GM18517 (cell line): ENCODE data around the gene JMJD1C.
"Not testable (repeated sequence)": the region's sequence is repeated elsewhere in the genome, so short reads cannot be mapped to it uniquely, and the experiment has no call there.

ENCODE experiments used
- ATAC-seq: cut with Tn5 transposase; IDR thresholded peaks from one replicate; pipeline ENCODE4 v1.9.1; 2021; ENCODE audit warnings: mild to moderate bottlenecking, moderate library complexity; ENCODE audit not compliant: unreplicated experiment

JMJD1C gene

DNA sequence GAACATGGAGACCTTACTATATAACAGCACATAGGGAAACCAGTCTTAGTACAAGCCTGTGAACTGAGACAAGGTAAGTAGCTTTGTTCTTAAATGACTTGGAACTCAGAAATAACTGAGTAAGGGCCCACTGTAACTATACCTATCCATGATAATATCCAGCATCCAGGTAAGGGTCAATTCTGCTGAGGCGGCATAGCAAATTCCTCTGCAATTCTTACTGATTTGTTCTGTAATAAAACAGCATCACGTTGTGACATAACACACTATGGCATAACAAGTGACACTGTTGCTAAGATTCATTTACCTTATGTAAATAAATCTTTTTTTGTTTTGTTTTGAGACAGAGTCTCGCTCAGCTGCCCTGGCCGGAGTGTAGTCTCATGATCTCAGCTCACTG, 97.4 kb downstream of the JMJD1C start:
- no peak for ATAC-seq

DNA sequence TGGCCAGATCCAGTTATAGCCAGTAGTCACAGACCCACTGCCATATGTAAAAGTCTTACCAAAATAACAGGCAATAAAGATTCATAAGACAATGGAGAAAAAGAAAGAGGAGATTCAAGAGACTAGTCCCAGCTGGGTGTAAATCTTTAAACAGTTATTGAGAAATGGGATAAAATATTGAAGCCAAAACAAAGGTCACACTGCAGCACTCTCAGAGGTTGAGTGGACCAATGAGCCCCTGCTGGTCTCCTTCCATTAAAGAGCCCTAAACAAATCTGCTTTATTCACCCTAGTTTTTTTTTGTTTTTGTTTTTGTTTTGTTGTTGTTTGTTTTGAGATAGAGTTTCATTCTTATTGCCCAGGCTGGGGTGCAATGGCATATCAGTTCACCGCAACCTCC, 98.8 kb downstream of the JMJD1C start:
- ATAC-seq, result no peak

DNA sequence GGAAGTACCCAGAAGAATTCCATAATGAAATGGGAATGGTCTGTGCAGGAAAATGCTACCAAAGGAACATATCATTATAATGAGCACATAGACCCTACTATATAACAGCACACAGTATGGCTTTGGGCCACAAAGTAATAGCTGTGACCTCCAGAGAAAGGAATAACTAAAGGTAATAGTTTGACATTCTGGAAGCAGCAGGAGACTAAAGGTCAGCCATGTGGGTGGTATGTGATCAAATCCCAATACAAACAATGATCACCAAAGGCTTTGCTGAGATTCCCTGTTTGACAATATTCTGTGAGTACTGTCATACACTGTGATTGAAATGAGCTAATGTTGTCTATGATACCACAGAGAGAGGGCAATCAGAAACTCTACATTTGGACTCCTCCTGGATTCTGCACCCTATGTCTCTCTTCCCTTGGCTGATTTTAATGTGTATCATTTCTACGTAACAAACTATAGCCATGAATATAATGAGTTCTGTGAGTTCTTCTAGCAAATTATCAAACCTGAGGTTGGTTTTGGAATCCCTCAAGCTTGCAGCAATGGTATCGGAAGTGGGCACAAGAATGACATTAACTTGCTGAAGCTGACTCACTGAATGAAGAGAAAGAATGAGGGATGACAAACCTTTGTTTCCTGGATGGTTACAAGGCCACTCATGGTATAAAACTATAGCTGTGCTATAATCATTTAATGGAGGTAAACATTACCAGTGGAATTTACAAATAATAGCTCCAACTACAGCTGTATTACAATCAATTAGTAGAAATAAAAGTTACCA, 99.6 kb downstream of the JMJD1C start:
- ATAC-seq, result no peak

- ATAC-seq, result no peak
These were observed 100.9 kb downstream of the JMJD1C start for GRCh38 chr10:63364918-63365317.

DNA sequence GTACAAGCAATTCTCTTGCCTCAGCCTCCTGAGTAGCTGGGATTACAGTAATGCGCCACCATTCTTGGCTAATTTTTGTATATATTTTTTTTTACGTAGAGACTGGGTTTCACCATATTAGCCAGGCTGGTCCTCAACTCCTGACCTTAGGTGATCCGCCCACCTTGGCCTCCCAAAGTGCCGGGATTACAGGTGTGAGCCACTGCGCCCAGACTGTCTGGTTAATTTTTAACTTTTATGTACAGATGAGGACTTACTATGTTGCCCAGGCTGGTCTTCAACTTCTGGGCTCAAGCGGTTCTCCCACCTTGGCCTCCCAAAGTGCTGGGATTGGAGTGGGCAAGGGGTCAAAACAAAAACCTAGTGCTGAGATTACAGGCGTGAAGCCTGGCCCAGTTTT, 101.8 kb downstream of the JMJD1C start:
- ATAC-seq, result no peak

DNA sequence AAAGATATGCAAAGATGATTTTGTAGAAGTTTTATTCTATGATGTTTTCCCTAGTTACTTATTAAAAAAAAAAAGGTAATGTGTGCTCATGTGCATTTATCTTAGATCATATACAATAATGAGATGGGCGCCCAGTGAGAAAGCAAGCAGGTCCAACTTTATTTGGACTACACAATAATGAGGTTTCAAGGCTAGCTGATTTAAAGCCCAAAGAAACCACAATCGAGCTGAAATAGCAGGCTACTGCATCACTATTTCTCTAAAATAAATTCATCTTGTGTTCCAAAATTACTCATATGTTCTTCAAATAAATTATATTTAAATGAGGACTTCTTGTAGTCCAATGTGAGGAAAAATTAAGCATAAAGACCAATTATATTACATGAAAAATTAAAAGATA, 110.1 kb downstream of the JMJD1C start:
- ATAC-seq, result no peak

DNA sequence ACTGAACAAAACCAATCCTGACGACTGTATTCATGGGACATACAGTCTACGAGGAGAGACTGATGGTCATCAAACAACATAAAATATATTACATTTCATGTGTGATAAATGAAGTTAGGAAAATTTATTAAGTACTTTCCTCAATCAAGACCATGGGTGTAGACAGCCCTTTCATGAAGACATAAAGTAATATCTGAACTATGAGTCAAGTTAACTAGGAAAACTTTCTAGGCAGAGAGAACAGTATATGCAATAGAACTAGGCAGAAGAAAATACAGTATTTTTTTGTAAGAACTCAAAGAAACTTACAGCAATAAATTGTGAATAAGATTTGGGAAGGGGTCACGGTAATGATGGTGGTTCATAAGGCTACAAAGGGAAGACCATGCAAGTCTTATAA, 112.8 kb downstream of the JMJD1C start:
- ATAC-seq, result no peak

GRCh38 chr10:63348245-63348850, 117.4 kb downstream of the JMJD1C start:
- no peak for ATAC-seq

GRCh38 chr10:63346015-63346441, 119.7 kb downstream of the JMJD1C start:
- no peak for ATAC-seq

DNA sequence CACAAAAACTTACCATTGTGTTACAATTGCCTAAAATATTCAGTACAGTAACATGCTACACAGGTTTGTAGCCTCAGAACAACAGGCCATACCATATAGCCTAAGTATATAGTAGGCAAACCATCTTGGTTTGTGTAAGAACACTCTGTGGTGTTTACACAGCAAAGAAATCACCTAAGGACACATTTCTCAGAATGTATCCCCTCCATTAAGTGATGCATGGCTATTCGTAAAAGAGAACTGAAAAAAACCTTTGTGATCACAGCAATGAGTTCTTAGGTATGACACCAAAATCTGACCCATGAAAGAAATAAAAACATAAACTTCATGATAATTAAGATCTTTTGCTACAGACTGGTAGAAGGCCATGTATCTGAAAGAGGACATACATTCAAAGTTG, 121.5 kb downstream of the JMJD1C start:
- no peak for ATAC-seq

DNA sequence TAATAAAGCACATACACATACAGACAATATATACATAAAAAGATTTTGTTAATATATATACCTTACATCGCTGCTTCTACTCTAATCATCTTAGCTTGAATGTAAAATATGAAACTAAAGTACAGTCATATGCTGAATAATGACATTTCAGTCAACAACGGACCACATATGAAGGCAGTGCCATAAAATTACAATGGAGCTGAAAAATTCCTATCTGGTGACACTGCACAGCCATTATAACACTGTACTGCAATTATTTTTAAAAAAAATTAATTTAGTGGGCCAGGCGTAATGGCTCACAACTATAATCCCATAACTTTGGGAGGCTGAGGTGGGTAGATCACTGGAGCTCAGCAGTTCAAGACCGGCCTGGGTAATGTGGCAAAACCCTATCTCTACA, 122.3 kb downstream of the JMJD1C start:
- ATAC-seq, result no peak

DNA sequence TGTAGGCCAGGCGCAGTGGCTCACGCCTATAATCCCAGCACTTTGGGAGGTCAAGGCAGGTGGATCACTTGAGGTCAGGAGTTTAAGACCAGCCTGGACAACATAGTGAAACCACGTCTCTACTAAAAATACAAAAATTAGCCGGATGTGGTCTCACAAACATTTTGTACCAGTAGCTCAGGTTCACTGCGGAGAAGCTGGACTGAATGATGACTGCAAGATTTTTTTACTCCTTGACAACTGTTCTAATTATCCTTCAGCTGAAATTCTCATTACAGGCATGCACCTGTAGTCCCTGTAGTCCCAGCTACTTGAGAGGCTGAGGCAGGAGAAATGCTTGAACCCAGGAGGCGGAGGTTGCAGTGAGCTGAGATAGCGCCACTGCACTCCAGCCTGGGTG, 126.1 kb downstream of the JMJD1C start:
- ATAC-seq, result not testable (repeated sequence)

DNA sequence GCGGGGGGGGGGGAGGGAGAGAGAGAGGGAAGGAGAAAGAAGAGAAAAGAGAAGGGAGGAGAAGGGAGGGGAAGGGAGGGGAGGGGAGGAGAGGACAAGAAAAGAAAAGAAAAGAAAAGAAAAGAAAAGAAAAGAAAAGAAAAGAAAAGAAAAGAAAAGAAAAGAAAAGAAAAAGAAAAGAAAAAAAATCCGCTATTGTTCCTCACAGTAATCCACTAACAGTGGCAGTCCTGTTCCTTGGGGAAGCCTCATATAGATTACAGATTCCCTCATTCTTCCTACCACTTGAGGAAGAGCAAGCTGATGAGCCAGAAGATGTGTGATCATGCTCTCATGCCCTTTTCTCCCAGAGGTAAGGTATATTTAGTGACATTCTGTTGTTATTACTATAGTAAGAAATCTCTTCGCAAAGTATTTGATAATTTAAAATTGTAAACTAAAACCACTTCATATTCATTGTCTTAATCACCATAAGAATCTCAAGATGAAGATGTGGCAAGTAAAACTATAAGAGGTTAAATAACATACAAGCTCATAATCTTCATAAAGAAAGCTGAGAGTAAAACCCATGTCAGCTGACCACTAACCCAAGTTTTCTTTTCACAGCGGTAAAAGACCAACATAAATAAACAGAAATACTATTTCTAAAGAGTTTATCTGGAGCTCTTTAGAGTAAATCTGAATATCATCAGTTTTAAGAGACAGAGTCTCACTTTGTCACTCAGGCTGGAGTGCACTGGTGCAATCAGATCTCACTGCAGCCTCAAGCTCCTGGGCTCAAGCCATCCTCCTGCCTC, 128.1 kb downstream of the JMJD1C start:
- no peak for ATAC-seq

GRCh38 chr10:63331586-63331985, 134.2 kb downstream of the JMJD1C start:
- ATAC-seq, result no peak

GRCh38 chr10:63324495-63324854, 141.3 kb downstream of the JMJD1C start:
- ATAC-seq, result no peak

DNA sequence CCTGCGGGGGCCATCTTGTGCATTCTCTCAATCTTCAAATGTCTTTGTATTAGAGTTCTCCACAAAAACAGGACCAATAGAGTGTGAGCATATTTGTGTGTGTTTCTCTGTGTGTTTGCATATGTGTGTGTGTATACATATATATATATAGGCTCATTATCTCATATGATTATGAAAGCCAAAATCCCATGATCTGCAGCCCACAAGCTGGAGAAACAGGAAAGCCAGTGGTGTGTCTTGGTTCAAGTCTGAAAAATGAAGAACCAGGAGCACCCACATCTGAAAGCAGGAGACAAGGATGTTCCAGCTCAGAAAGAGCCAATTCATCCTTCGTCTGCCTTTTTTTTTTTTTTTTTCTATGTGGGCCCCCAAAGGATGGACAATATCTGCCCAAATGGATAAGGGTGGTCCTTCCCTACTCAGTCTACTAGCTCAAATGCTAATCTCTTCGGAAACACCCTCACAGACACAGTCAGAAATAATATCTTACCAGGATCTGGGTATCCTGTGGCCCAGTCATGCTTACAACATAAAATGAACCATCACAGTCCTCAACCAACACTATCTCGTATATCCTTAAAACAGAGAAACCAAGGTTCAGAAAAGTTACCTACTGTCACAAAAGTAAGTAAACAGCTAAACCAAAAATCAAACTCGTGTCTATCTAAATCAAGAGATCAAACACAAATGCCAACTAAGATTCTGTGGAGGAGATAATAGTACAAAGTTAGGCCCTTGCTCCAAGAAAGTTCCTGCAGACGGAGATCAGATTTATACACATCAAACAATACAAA, 141.9 kb downstream of the JMJD1C start:
- ATAC-seq, result no peak

GRCh38 chr10:63320683-63321082, 145.1 kb downstream of the JMJD1C start:
- no peak for ATAC-seq

DNA sequence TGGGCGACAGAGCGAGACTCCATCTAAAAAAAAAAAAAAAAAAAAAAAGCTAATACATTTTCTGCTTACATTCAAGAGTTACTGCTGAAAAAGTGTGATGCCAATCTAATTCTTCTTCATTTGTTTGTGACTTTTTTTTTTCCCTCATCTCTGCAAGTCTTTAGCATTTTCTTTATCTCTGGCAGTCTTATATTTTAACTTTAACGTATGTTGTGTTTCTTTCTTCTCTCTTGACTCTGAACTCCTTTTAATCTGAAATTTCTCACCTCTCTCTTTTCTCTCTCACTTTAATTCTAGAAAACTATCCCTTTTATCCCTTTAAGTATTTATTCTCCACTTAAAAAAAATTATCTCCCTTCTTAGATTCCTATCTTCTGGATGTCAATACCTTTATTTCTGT, 146.5 kb downstream of the JMJD1C start:
- no peak for ATAC-seq

GRCh38 chr10:63318491-63318890, 147.3 kb downstream of the JMJD1C start:
- ATAC-seq, result no peak

DNA sequence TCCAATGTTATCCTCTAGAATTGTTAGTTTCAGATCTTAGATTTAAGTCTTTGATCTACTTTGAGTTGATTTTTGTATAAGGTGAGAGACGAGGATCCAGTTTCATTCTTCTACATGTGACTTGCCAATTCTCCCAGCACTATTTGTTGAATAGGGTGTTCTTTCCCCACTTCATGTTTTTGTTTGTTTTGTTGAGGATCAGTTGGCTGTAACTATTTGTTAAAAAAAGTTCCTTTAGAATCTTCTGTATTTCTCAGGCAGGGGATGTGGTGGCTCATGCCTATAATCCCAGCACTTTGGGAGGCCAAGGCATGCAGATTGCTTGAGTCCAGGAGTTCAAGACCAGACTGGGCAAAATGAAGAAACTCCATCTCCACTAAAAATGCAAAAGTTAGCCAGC, 151.8 kb downstream of the JMJD1C start:
- no peak for ATAC-seq

GRCh38 chr10:63313066-63313717, 152.6 kb downstream of the JMJD1C start:
- ATAC-seq, result no peak
